H9 (cell line): ENCODE measurements around the gene NELFCD. TPM values are rescaled to one million over a fixed set of nuclear protein-coding genes. Genes with fewer than 3 reads are reported as not detected.

ENCODE experiments used
- DNase-seq: peaks from one replicate; pipeline ENCODE4 v3.0.0-alpha.2; 2017
- H2AFZ ChIP-seq: one replicate; pipeline ENCODE4 v1.6.1; 2013; ENCODE audit warnings: mild to moderate bottlenecking, low read length, control low read depth, moderate library complexity
- H2AK5ac ChIP-seq: 2 replicates; pipeline ENCODE4 v1.6.1; 2013; ENCODE audit warnings: low read length, control low read depth, mixed read lengths; ENCODE audit not compliant: insufficient read length
- H2BK120ac ChIP-seq: one replicate; pipeline ENCODE4 v1.6.1; 2013; ENCODE audit warnings: low read depth, mild to moderate bottlenecking, low read length, control low read depth, inconsistent platforms; ENCODE audit not compliant: poor library complexity, severe bottlenecking
- H2BK12ac ChIP-seq: 2 replicates; pipeline ENCODE4 v1.6.1; 2013; ENCODE audit warnings: low read length, control low read depth, mixed read lengths, low read depth; ENCODE audit not compliant: insufficient read length
- H2BK15ac ChIP-seq: 2 replicates; pipeline ENCODE4 v1.6.1; 2013; ENCODE audit warnings: low read depth, low read length, control low read depth
- H2BK20ac ChIP-seq: one replicate; pipeline ENCODE4 v1.6.1; 2013; ENCODE audit warnings: low read depth, mild to moderate bottlenecking, low read length, control low read depth, inconsistent platforms; ENCODE audit not compliant: poor library complexity, severe bottlenecking
- H2BK5ac ChIP-seq: 2 replicates; pipeline ENCODE4 v1.6.1; 2013; ENCODE audit warnings: low read length, control low read depth, mixed read lengths; ENCODE audit not compliant: insufficient read length
- H3K14ac ChIP-seq: 2 replicates; pipeline ENCODE4 v1.6.1; 2013; ENCODE audit warnings: low read length, control low read depth; ENCODE audit not compliant: insufficient read depth
- H3K18ac ChIP-seq: 2 replicates; pipeline ENCODE4 v1.6.1; 2013; ENCODE audit warnings: low read depth, mild to moderate bottlenecking, mixed read lengths, low read length, control low read depth; ENCODE audit not compliant: insufficient read length
- H3K23ac ChIP-seq: 2 replicates; pipeline ENCODE4 v1.6.1; 2013; ENCODE audit warnings: low read length, control low read depth, mixed read lengths, low read depth; ENCODE audit not compliant: insufficient read length
- H3K23me2 ChIP-seq: 2 replicates; pipeline ENCODE4 v1.6.1; 2013; ENCODE audit warnings: low read depth, mild to moderate bottlenecking, mixed read lengths, low read length, control low read depth; ENCODE audit not compliant: insufficient read length, poor library complexity, severe bottlenecking
- H3K27ac ChIP-seq: 2 replicates; pipeline ENCODE4 v1.5.1; 2013; ENCODE audit warnings: low read length, control low read depth, mixed read lengths, low read depth; ENCODE audit not compliant: insufficient read length
- H3K27me3 ChIP-seq: 2 replicates; pipeline ENCODE4 v1.6.1; 2013; ENCODE audit warnings: low read length, control low read depth, inconsistent platforms; ENCODE audit not compliant: insufficient read depth
- H3K4ac ChIP-seq: 2 replicates; pipeline ENCODE4 v1.6.1; 2013; ENCODE audit warnings: low read depth, mild to moderate bottlenecking, control low read depth, inconsistent platforms, low read length, moderate library complexity
- H3K4me1 ChIP-seq: 2 replicates; pipeline ENCODE4 v1.6.1; 2013; ENCODE audit warnings: low read length, control low read depth, inconsistent platforms; ENCODE audit not compliant: insufficient read depth
- H3K4me2 ChIP-seq: 2 replicates; pipeline ENCODE4 v1.6.1; 2013; ENCODE audit warnings: low read length, control low read depth, mixed read lengths; ENCODE audit not compliant: insufficient read length, insufficient read depth
- H3K56ac ChIP-seq: 2 replicates; pipeline ENCODE4 v1.6.1; 2013; ENCODE audit warnings: low read depth, mild to moderate bottlenecking, mixed read lengths, low read length, control low read depth; ENCODE audit not compliant: insufficient read length
- H3K79me1 ChIP-seq: 2 replicates; pipeline ENCODE4 v1.6.1; 2013; ENCODE audit warnings: low read depth, mild to moderate bottlenecking, moderate library complexity, low read length, control low read depth, inconsistent platforms; ENCODE audit not compliant: insufficient read depth, poor library complexity, severe bottlenecking
- H3K79me2 ChIP-seq: 2 replicates; pipeline ENCODE4 v1.6.1; 2013; ENCODE audit warnings: low read length, control low read depth, inconsistent platforms; ENCODE audit not compliant: insufficient read depth
- H3K9ac ChIP-seq: 2 replicates; pipeline ENCODE4 v1.6.1; 2013; ENCODE audit warnings: low read length, control low read depth, mixed read lengths; ENCODE audit not compliant: insufficient read length; ENCODE audit errors: extremely low read depth
- H3K9me3 ChIP-seq: one replicate; pipeline ENCODE4 v1.6.1; 2013; ENCODE audit warnings: low read depth, low read length, inconsistent platforms; ENCODE audit not compliant: control insufficient read depth
- H3T11ph ChIP-seq: one replicate; pipeline ENCODE4 v1.6.1; 2013; ENCODE audit warnings: mild to moderate bottlenecking, low read length, control low read depth, inconsistent platforms
- H4K20me1 ChIP-seq: one replicate; pipeline ENCODE4 v1.6.1; 2013; ENCODE audit not compliant: control insufficient read depth, insufficient read length, insufficient read depth
- H4K5ac ChIP-seq: 2 replicates; pipeline ENCODE4 v1.6.1; 2013; ENCODE audit warnings: low read depth, mild to moderate bottlenecking, mixed read lengths, low read length, control low read depth; ENCODE audit not compliant: insufficient read length
- H4K8ac ChIP-seq: replicated peaks from 2 replicates; pipeline ENCODE4 v1.6.1; 2013; ENCODE audit warnings: low read length, control low read depth, mixed read lengths, low read depth; ENCODE audit not compliant: insufficient read length
- H4K91ac ChIP-seq: 2 replicates; pipeline ENCODE4 v1.6.1; 2013; ENCODE audit warnings: low read depth, mild to moderate bottlenecking, moderate library complexity, mixed read lengths, low read length, control low read depth; ENCODE audit not compliant: insufficient read length
- H3K27ac Mint-ChIP-seq, 3 experiments: 2 replicates in 2 of 3; 3 replicates in 1 of 3; pipeline ENCODE4 v1.8.0; 2020 to 2021; ENCODE audit warnings: mixed read lengths in 3 of 3, mild to moderate bottlenecking in 1 of 3, moderate library complexity in 1 of 3
- H3K27me3 Mint-ChIP-seq: 2 replicates; pipeline ENCODE4 v1.8.0; 2021; ENCODE audit warnings: low read depth, mild to moderate bottlenecking, moderate library complexity, mixed read lengths
- H3K36me3 Mint-ChIP-seq, 3 experiments: 2 replicates in 2 of 3; 3 replicates in 1 of 3; pipeline ENCODE4 v1.8.0; 2020 to 2021; ENCODE audit warnings: low read depth in 3 of 3, mixed read lengths in 3 of 3; ENCODE audit not compliant: insufficient read depth in 1 of 3
- H3K4me1 Mint-ChIP-seq, 2 experiments: 2 replicates each; pipeline ENCODE4 v1.8.0; 2020; ENCODE audit warnings: mixed read lengths in 2 of 2
- H3K4me3 Mint-ChIP-seq, 2 experiments: 2 replicates in 1 of 2; 3 replicates in 1 of 2; pipeline ENCODE4 v1.8.0; 2020 to 2021; ENCODE audit warnings: mild to moderate bottlenecking in 2 of 2, mixed read lengths in 2 of 2, moderate library complexity in 1 of 2
- H3K9me3 Mint-ChIP-seq, 2 experiments: 2 replicates in 1 of 2; 3 replicates in 1 of 2; pipeline ENCODE4 v1.8.0; 2020; ENCODE audit warnings: mild to moderate bottlenecking in 2 of 2, mixed read lengths in 2 of 2, moderate library complexity in 1 of 2
- WGBS: extraction: QIAGEN DNeasy Blood & Tissue Kit; methylation state at CpG from one replicate; pipeline ENCODE4 v1.1.7; 2013; ENCODE audit warnings: missing lambda C conversion rate, low lambda C conversion rate, mixed read lengths; ENCODE audit not compliant: insufficient read length; ENCODE audit errors: extremely low coverage; 5-methylcytosine and 5-hydroxymethylcytosine counted together
- total RNA-seq: library from RNA; stranded (reverse); gene quantifications from 2 replicates; pipeline ENCODE4 v1.2.1, GENCODE V29; 2021
- TF ChIP-seq, protein P1 (sequence below): fragments of 200-600 bp; sonication (generic); conservative IDR thresholded peaks from 3 replicates; pipeline ENCODE4 v1.8.0; 2021; ENCODE audit warnings: antibody characterized with exemption, mild to moderate bottlenecking

NELFCD gene
- total RNA-seq, 1 experiment from 2014 or later, result 57.8 TPM

GRCh38 chr20:58992911-58993310 is 11.9 kb downstream of the NELFCD start:
- WGBS, result no CpG with 5 or more reads among the region's 3 CpGs
- no peak overlapping the region for H3K9ac ChIP-seq
- H3K79me1 ChIP-seq, result no peaks in the 10 kb centered on the region
- no peak for DNase-seq
- no peak overlapping the region for H3K4ac ChIP-seq
- H3K23me2 ChIP-seq, result no peaks in the 10 kb centered on the region
- no peak overlapping the region for H4K8ac ChIP-seq
- no peaks in the 10 kb centered on the region for H3K4me1 Mint-ChIP-seq
- H4K5ac ChIP-seq, result no peak overlapping the region
- no peak overlapping the region for H2BK12ac ChIP-seq
- peaks cover 38 to 95% (median 92%) of the 10 kb centered on the region in 3 experiments for H3K36me3 Mint-ChIP-seq
- H4K91ac ChIP-seq, result no peak overlapping the region
- no peaks in the 10 kb centered on the region for H3K4me1 ChIP-seq
- H2AK5ac ChIP-seq, result no peak overlapping the region
- TF ChIP-seq, protein P1, sequence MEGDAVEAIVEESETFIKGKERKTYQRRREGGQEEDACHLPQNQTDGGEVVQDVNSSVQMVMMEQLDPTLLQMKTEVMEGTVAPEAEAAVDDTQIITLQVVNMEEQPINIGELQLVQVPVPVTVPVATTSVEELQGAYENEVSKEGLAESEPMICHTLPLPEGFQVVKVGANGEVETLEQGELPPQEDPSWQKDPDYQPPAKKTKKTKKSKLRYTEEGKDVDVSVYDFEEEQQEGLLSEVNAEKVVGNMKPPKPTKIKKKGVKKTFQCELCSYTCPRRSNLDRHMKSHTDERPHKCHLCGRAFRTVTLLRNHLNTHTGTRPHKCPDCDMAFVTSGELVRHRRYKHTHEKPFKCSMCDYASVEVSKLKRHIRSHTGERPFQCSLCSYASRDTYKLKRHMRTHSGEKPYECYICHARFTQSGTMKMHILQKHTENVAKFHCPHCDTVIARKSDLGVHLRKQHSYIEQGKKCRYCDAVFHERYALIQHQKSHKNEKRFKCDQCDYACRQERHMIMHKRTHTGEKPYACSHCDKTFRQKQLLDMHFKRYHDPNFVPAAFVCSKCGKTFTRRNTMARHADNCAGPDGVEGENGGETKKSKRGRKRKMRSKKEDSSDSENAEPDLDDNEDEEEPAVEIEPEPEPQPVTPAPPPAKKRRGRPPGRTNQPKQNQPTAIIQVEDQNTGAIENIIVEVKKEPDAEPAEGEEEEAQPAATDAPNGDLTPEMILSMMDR, result no peak
- H3K27ac ChIP-seq, result no peak overlapping the region
- H3K4me3 Mint-ChIP-seq, result no peak overlapping the region
- no peaks in the 10 kb centered on the region for H3K79me2 ChIP-seq
- no peak overlapping the region for H2AFZ ChIP-seq
- H3K4me2 ChIP-seq, result no peak overlapping the region
- no peak overlapping the region for H2BK120ac ChIP-seq
- no peaks in the 10 kb centered on the region for H3K27me3 ChIP-seq
- H2BK15ac ChIP-seq, result no peak overlapping the region
- H3T11ph ChIP-seq, result no peak overlapping the region
- H2BK5ac ChIP-seq, result no peak overlapping the region
- no peaks in the 10 kb centered on the region; the same call in 1 of the 2 replicates for H3K27me3 Mint-ChIP-seq
- H3K14ac ChIP-seq, result no peak overlapping the region
- H3K9me3 Mint-ChIP-seq, result no peaks in the 10 kb centered on the region
- no peak overlapping the region for H3K27ac Mint-ChIP-seq
- no peak overlapping the region for H3K18ac ChIP-seq
- no peak overlapping the region for H2BK20ac ChIP-seq
- no peaks in the 10 kb centered on the region for H3K9me3 ChIP-seq
- H4K20me1 ChIP-seq, result no peaks in the 10 kb centered on the region
- no peak overlapping the region for H3K56ac ChIP-seq
- no peak overlapping the region for H3K23ac ChIP-seq
